Karpas-422 (cell line): ENCODE measurements around the gene ERVH48-1. TPM values are rescaled to one million over a fixed set of nuclear protein-coding genes. Genes with fewer than 3 reads are reported as not detected.
"Not testable (repeated sequence)": the region's sequence is repeated elsewhere in the genome, so short reads cannot be mapped to it uniquely, and the experiment has no call there.

Source experiments
- DNase-seq: peaks from one replicate; pipeline ENCODE4 v3.0.0-alpha.2; 2015
- H2AFZ ChIP-seq: fragments of 200-600 bp; sonication (generic); 2 replicates; pipeline ENCODE4 v1.6.1; 2014; ENCODE audit warnings: antibody characterized with exemption, low read length, mixed read lengths
- H3K27ac ChIP-seq: fragments of 200-600 bp; sonication (generic); 2 replicates; pipeline ENCODE4 v1.5.1; 2014; ENCODE audit warnings: mild to moderate bottlenecking, low read length, moderate library complexity
- H3K27me3 ChIP-seq: fragments of 200-600 bp; sonication (generic); 2 replicates; pipeline ENCODE4 v1.6.1; 2014; ENCODE audit warnings: low read length, mixed read lengths
- H3K36me3 ChIP-seq: fragments of 200-600 bp; sonication (generic); 2 replicates; pipeline ENCODE4 v1.6.1; 2014; ENCODE audit warnings: low read length, mixed read lengths; ENCODE audit not compliant: insufficient read depth
- H3K4me1 ChIP-seq: fragments of 200-600 bp; sonication (generic); 2 replicates; pipeline ENCODE4 v1.6.1; 2014; ENCODE audit warnings: mild to moderate bottlenecking, low read length, mixed read lengths
- H3K4me2 ChIP-seq: fragments of 200-600 bp; sonication (generic); 2 replicates; pipeline ENCODE4 v1.6.1; 2014; ENCODE audit warnings: low read length, low read depth, mild to moderate bottlenecking; ENCODE audit not compliant: poor library complexity, severe bottlenecking
- H3K4me3 ChIP-seq: fragments of 200-600 bp; sonication (generic); 2 replicates; pipeline ENCODE4 v1.5.1; 2014; ENCODE audit warnings: mild to moderate bottlenecking, antibody characterized with exemption, low read length, mixed read lengths
- H3K79me2 ChIP-seq: fragments of 200-600 bp; sonication (generic); 2 replicates; pipeline ENCODE4 v1.6.1; 2014; ENCODE audit warnings: mild to moderate bottlenecking, low read length, mixed read lengths
- H3K9ac ChIP-seq: fragments of 200-600 bp; sonication (generic); 2 replicates; pipeline ENCODE4 v1.6.0; 2014; ENCODE audit warnings: low read length
- H3K9me2 ChIP-seq: fragments of 200-600 bp; sonication (generic), shearing (Covaris generic); replicated peaks from 2 replicates; pipeline ENCODE4 v1.6.0; 2014; ENCODE audit warnings: mild to moderate bottlenecking, low read length, moderate library complexity; ENCODE audit not compliant: insufficient read depth
- H3K9me3 ChIP-seq: fragments of 300-700, 200-600 bp; sonication (generic); 2 replicates; pipeline ENCODE4 v1.6.1; 2014; ENCODE audit warnings: low read length, mixed read lengths
- H4K20me1 ChIP-seq: fragments of 200-600 bp; sonication (generic); 2 replicates; pipeline ENCODE4 v1.6.1; 2014; ENCODE audit warnings: mild to moderate bottlenecking, antibody characterized with exemption, low read length, low read depth; ENCODE audit not compliant: insufficient read depth
- total RNA-seq: library from RNA; depleted of rRNA; stranded (reverse); fragments of >200 nt; shearing (Covaris generic); gene quantifications from 2 replicates; pipeline ENCODE4 v1.2.3, GENCODE V29; 2014; ENCODE audit warnings: low replicate concordance

Gene ERVH48-1
- total RNA-seq, 1 experiment from 2014 or later = not detected

GRCh38 chr21:42965211-42965560, 39.8 kb upstream of the ERVH48-1 start:
- Histone ChIP-seq H3K4me1 (no peaks in the 10 kb centered on the region), H3K4me2 (no peak overlapping the region), H3K27ac (no peak overlapping the region), H3K4me3 (no peak overlapping the region), H3K9ac (no peak overlapping the region), H2AFZ (no peak overlapping the region), H3K36me3 (no peaks in the 10 kb centered on the region), H3K9me2 (no peaks in the 10 kb centered on the region), H3K27me3 (no peaks in the 10 kb centered on the region), H3K79me2 (no peaks in the 10 kb centered on the region), H4K20me1 (no peaks in the 10 kb centered on the region), H3K9me3 (no peaks in the 10 kb centered on the region)
- DNase-seq = no peak

GRCh38 chr21:42964546-42965210, 39.2 kb upstream of the ERVH48-1 start:
- H4K20me1 ChIP-seq = no peaks in the 10 kb centered on the region
- no peaks in the 10 kb centered on the region for H3K36me3 ChIP-seq
- H3K9me3 ChIP-seq = no peaks in the 10 kb centered on the region
- no peak for DNase-seq
- H3K9ac ChIP-seq = no peak overlapping the region
- no peaks in the 10 kb centered on the region for H3K4me1 ChIP-seq
- H3K9me2 ChIP-seq = no peaks in the 10 kb centered on the region
- no peaks in the 10 kb centered on the region for H3K79me2 ChIP-seq
- H3K27ac ChIP-seq = no peak overlapping the region
- no peak overlapping the region for H3K4me3 ChIP-seq
- H2AFZ ChIP-seq = no peak overlapping the region
- no peak overlapping the region for H3K4me2 ChIP-seq
- no peaks in the 10 kb centered on the region for H3K27me3 ChIP-seq

DNA sequence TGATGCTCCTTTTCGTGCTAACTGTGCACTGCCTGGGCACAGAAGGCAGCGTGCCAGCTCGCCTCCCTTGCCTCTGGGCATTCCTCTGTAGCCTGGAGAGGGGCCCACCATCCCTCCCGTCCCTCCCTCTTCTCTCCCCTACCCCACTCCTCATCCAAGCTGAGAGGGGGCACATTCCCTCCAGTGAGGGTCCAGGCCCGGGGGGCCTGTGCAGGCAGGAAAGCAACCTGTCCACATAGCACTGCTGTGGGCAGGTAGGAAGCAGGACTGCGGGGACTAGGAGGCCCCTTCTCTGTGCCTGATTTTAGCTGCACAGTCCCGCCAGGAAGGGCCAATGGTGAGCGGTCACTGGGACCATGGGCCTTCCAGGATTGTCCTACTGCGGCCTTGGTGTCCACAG, 38.7 kb upstream of the ERVH48-1 start:
- no peaks in the 10 kb centered on the region for H3K36me3 ChIP-seq
- H3K79me2 ChIP-seq = no peaks in the 10 kb centered on the region
- no peak overlapping the region for H3K4me2 ChIP-seq
- H3K4me1 ChIP-seq = no peaks in the 10 kb centered on the region
- no peaks in the 10 kb centered on the region for H4K20me1 ChIP-seq
- H3K9me2 ChIP-seq = no peaks in the 10 kb centered on the region
- no peaks in the 10 kb centered on the region for H3K9me3 ChIP-seq
- no peaks in the 10 kb centered on the region for H3K27me3 ChIP-seq
- no peak for DNase-seq
- no peak overlapping the region for H3K4me3 ChIP-seq
- H2AFZ ChIP-seq = no peak overlapping the region
- H3K9ac ChIP-seq = no peak overlapping the region
- no peak overlapping the region for H3K27ac ChIP-seq

GRCh38 chr21:42962380-42963007, 37.1 kb upstream of the ERVH48-1 start:
- H3K4me3 ChIP-seq = no peak overlapping the region
- H3K4me1 ChIP-seq = no peaks in the 10 kb centered on the region
- no peaks in the 10 kb centered on the region for H4K20me1 ChIP-seq
- no peak overlapping the region for H3K4me2 ChIP-seq
- DNase-seq = no peak
- H3K27me3 ChIP-seq = no peaks in the 10 kb centered on the region
- H3K9me3 ChIP-seq = no peaks in the 10 kb centered on the region
- no peaks in the 10 kb centered on the region for H3K79me2 ChIP-seq
- H2AFZ ChIP-seq = no peak overlapping the region
- H3K36me3 ChIP-seq = no peaks in the 10 kb centered on the region
- no peak overlapping the region for H3K9ac ChIP-seq
- H3K9me2 ChIP-seq = no peaks in the 10 kb centered on the region
- H3K27ac ChIP-seq = no peak overlapping the region

DNA sequence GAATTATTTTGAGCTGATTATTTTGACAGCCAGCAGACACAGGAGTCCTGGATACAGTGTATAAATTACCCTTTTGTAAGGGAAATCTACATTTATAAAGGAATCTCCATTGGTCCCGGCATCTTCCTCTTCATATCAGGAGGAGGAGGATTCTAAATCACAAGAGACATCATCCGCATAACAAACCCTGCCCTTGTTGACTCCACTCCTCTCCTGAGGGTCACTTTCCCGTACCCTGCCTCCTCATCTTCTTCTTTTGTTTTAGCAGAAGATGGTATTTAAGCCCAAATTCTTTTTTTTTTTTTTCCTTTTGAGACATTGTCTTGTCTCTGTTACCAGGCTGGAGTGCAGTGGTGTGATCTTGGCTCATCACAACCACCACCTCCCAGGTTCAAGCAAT, 34.3 kb upstream of the ERVH48-1 start:
- Histone ChIP-seq H3K4me2 (no peak overlapping the region), H4K20me1 (no peaks in the 10 kb centered on the region), H3K36me3 (no peaks in the 10 kb centered on the region), H3K9me2 (no peaks in the 10 kb centered on the region), H3K9ac (no peak overlapping the region), H2AFZ (no peak overlapping the region), H3K9me3 (no peaks in the 10 kb centered on the region), H3K79me2 (no peaks in the 10 kb centered on the region), H3K27me3 (no peaks in the 10 kb centered on the region), H3K4me3 (no peak overlapping the region), H3K4me1 (no peaks in the 10 kb centered on the region), H3K27ac (no peak overlapping the region)
- no peak for DNase-seq

- not testable (repeated sequence) for H3K9me3 ChIP-seq, H3K9ac ChIP-seq, H3K79me2 ChIP-seq, H3K27me3 ChIP-seq, H2AFZ ChIP-seq, H3K36me3 ChIP-seq, DNase-seq, H3K27ac ChIP-seq, H3K9me2 ChIP-seq, H3K4me2 ChIP-seq, H4K20me1 ChIP-seq, H3K4me3 ChIP-seq, H3K4me1 ChIP-seq
Measured at GRCh38 chr21:42958122-42958521, 32.7 kb upstream of the ERVH48-1 start.

- Histone ChIP-seq H2AFZ (no peak overlapping the region), H3K36me3 (no peaks in the 10 kb centered on the region), H3K4me2 (no peak overlapping the region), H3K4me3 (no peak overlapping the region), H3K27me3 (no peaks in the 10 kb centered on the region), H3K79me2 (no peaks in the 10 kb centered on the region), H3K9ac (no peak overlapping the region), H3K9me3 (no peaks in the 10 kb centered on the region), H3K4me1 (no peaks in the 10 kb centered on the region), H4K20me1 (no peaks in the 10 kb centered on the region), H3K9me2 (no peaks in the 10 kb centered on the region), H3K27ac (no peak overlapping the region)
- DNase-seq = no peak
Measured at GRCh38 chr21:42956824-42957630, 31.6 kb upstream of the ERVH48-1 start.

DNA sequence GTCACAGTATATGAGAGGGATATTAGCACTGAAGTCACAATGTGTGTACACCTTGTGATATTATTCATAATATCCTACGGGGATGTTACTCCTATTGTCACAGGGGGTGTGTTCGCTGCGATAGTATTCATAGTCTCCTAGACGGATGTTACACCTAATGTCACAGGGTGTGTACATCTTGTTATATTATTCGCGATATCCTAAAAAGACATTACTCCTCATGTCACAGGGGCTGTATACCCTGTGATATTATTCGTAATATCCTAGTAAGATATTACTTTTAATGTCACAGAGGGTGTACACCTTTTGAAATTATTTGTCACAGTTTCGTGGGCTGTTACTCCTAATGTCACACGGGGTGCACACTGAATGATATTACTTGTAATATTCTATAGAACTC, 25.8 kb upstream of the ERVH48-1 start:
- not testable (repeated sequence) for H3K79me2 ChIP-seq, H3K9ac ChIP-seq, H2AFZ ChIP-seq, H3K4me1 ChIP-seq, H3K9me2 ChIP-seq, DNase-seq, H3K36me3 ChIP-seq, H4K20me1 ChIP-seq, H3K27me3 ChIP-seq, H3K4me2 ChIP-seq, H3K9me3 ChIP-seq, H3K4me3 ChIP-seq, H3K27ac ChIP-seq
